ENCODE data around the gene FAM241A. TPM values are rescaled to one million over a fixed set of nuclear protein-coding genes. Genes with fewer than 3 reads are reported as not detected.

Gene FAM241A
- total RNA-seq, 1 donor from 2014 or later: 1.5 TPM

GRCh38 chr4:112120021-112120420 is 25.2 kb upstream of the FAM241A start:
- Mint-ChIP-seq H3K4me1 (no peaks in the 10 kb centered on the region), H3K27me3 (no peaks in the 10 kb centered on the region), H3K27ac (no peak overlapping the region), H3K36me3 (ENCODE audit: low read depth) (no peaks in the 10 kb centered on the region), H3K9me3 (no peaks in the 10 kb centered on the region), H3K4me3 (no peak overlapping the region)
- ATAC-seq (ENCODE audit: low read depth): no peak
- DNase-seq: no peak
- POLR2A ChIA-PET: no interaction called here
- CTCF ChIA-PET: interaction anchor here (0.7 to 1.1 kb wide), 2 partner anchors 14 to 20 kb away, joined by 3 read pairs; no protein-coding TSS in a partner anchor
- TF ChIP-seq CTCF (IDR thresholded peaks at IDR 0.05): no peak
- intact Hi-C loops (cut with micrococcal nuclease): no loop called here

- H3K27ac Mint-ChIP-seq: no peak overlapping the region
- POLR2A ChIA-PET: no interaction called here
- ATAC-seq (ENCODE audit: low read depth) (no peak), DNase-seq (no peak)
- H3K4me1 Mint-ChIP-seq: peaks cover 3% of the 10 kb centered on the region
- H3K4me3 Mint-ChIP-seq: no peak overlapping the region
- peaks cover 3% of the 10 kb centered on the region for H3K27me3 Mint-ChIP-seq
- no peaks in the 10 kb centered on the region for H3K9me3 Mint-ChIP-seq
- no peak for TF ChIP-seq CTCF (IDR thresholded peaks at IDR 0.05)
- intact Hi-C loops (cut with micrococcal nuclease): no loop called here
- no peaks in the 10 kb centered on the region for H3K36me3 Mint-ChIP-seq (ENCODE audit: low read depth)
- CTCF ChIA-PET: no interaction called here
Measured at GRCh38 chr4:112125416-112125815, 19.8 kb upstream of the FAM241A start.

GRCh38 chr4:112127048-112127637 is 18.1 kb upstream of the FAM241A start:
- H3K27ac Mint-ChIP-seq: no peak overlapping the region
- no peaks in the 10 kb centered on the region for H3K36me3 Mint-ChIP-seq (ENCODE audit: low read depth)
- intact Hi-C loops (cut with micrococcal nuclease): no loop called here
- ChIA-PET POLR2A (no interaction called here), CTCF (no interaction called here)
- H3K4me3 Mint-ChIP-seq: no peak overlapping the region
- TF ChIP-seq CTCF (IDR thresholded peaks at IDR 0.05): no peak
- peaks cover 3% of the 10 kb centered on the region for H3K27me3 Mint-ChIP-seq
- H3K9me3 Mint-ChIP-seq: no peaks in the 10 kb centered on the region
- H3K4me1 Mint-ChIP-seq: peaks cover 3% of the 10 kb centered on the region
- ATAC-seq (ENCODE audit: low read depth) (no peak), DNase-seq (no peak)

GRCh38 chr4:112127803-112128202 is 17.5 kb upstream of the FAM241A start:
- ATAC-seq (ENCODE audit: low read depth): no peak
- no peaks in the 10 kb centered on the region for H3K9me3 Mint-ChIP-seq
- no peak for DNase-seq
- intact Hi-C loops (cut with micrococcal nuclease): no loop called here
- H3K36me3 Mint-ChIP-seq (ENCODE audit: low read depth): no peaks in the 10 kb centered on the region
- H3K27me3 Mint-ChIP-seq: peaks cover 3% of the 10 kb centered on the region
- ChIA-PET CTCF (interaction anchor here (1.8 kb wide), 1 partner anchor 13 kb away, joined by 3 read pairs; no protein-coding TSS in a partner anchor), POLR2A (no interaction called here)
- no peak overlapping the region for H3K27ac Mint-ChIP-seq
- no peak overlapping the region for H3K4me3 Mint-ChIP-seq
- no peak for TF ChIP-seq CTCF (IDR thresholded peaks at IDR 0.05)
- H3K4me1 Mint-ChIP-seq: peaks cover 3% of the 10 kb centered on the region

- intact Hi-C loops (cut with micrococcal nuclease): no loop called here
Measured at GRCh38 chr4:112128452-112128851, 16.8 kb upstream of the FAM241A start.

More at GRCh38 chr4:112128452-112128851, 16.8 kb upstream of the FAM241A start:
- ChIA-PET POLR2A (no interaction called here), CTCF (interaction anchor here (1.8 kb wide), 1 partner anchor 12 kb away, joined by 3 read pairs; no protein-coding TSS in a partner anchor)
- H3K9me3 Mint-ChIP-seq: no peaks in the 10 kb centered on the region
- no peak overlapping the region for H3K4me3 Mint-ChIP-seq
- no peak for ATAC-seq (ENCODE audit: low read depth)
- H3K27ac Mint-ChIP-seq: no peak overlapping the region
- DNase-seq: no peak
- peaks cover 3% of the 10 kb centered on the region for H3K4me1 Mint-ChIP-seq
- no peak for TF ChIP-seq CTCF (IDR thresholded peaks at IDR 0.05)
- no peaks in the 10 kb centered on the region for H3K36me3 Mint-ChIP-seq (ENCODE audit: low read depth)
- H3K27me3 Mint-ChIP-seq: peaks cover 3% of the 10 kb centered on the region
